OCI-LY1 (cell line): ENCODE results near the gene CIB2.
A peak's percentile ranks its signal among the peaks of the same experiment; 100 is the strongest.

Source experiments
- H2AFZ ChIP-seq: fragments of 200-600 bp; sonication (generic), shearing (Covaris generic); 2 replicates; pipeline ENCODE4 v1.6.0; 2014; ENCODE audit warnings: antibody characterized with exemption, mild to moderate bottlenecking, low read length
- H3F3A ChIP-seq: fragments of 200-600 bp; sonication (generic), shearing (Covaris generic); 2 replicates; pipeline ENCODE4 v1.6.0; 2014; ENCODE audit warnings: mild to moderate bottlenecking, antibody characterized with exemption, low read length, moderate library complexity; ENCODE audit not compliant: insufficient read depth
- H3K27ac ChIP-seq: fragments of 200-600 bp; sonication (generic); 2 replicates; pipeline ENCODE4 v1.5.1; 2014; ENCODE audit warnings: low read length, mixed run types, mild to moderate bottlenecking, low read depth; ENCODE audit not compliant: poor library complexity, severe bottlenecking
- H3K27me3 ChIP-seq: fragments of 200-600 bp; sonication (generic); 2 replicates; pipeline ENCODE4 v1.6.0; 2014; ENCODE audit warnings: antibody characterized with exemption, mild to moderate bottlenecking, low read length, moderate library complexity; ENCODE audit not compliant: insufficient read depth
- H3K36me3 ChIP-seq: fragments of 200-600 bp; sonication (generic); 2 replicates; pipeline ENCODE4 v1.6.1; 2014; ENCODE audit warnings: mild to moderate bottlenecking, antibody characterized with exemption, low read length, moderate library complexity, mixed read lengths; ENCODE audit not compliant: insufficient read depth
- H3K4me1 ChIP-seq: fragments of 200-600 bp; sonication (generic); 2 replicates; pipeline ENCODE4 v1.5.1; 2014; ENCODE audit warnings: mild to moderate bottlenecking, low read length, moderate library complexity; ENCODE audit not compliant: insufficient read depth, severe bottlenecking
- H3K4me2 ChIP-seq: fragments of 200-600 bp; sonication (generic), shearing (Covaris generic); 2 replicates; pipeline ENCODE4 v1.6.1; 2014; ENCODE audit warnings: low read length
- H3K4me3 ChIP-seq: fragments of 200-600 bp; sonication (generic); 2 replicates; pipeline ENCODE4 v1.5.1; 2014; ENCODE audit warnings: low read length, low read depth, mild to moderate bottlenecking, mixed read lengths; ENCODE audit not compliant: poor library complexity, severe bottlenecking
- H3K79me2 ChIP-seq: fragments of 200-600 bp; shearing (Covaris generic); 2 replicates; pipeline ENCODE4 v1.6.1; 2016; ENCODE audit warnings: mixed run types, low read length, mixed read lengths; ENCODE audit not compliant: insufficient read depth
- H3K9ac ChIP-seq: fragments of 200-600 bp; sonication (generic), shearing (Covaris generic); 2 replicates; pipeline ENCODE4 v1.6.1; 2014; ENCODE audit warnings: mild to moderate bottlenecking, low read length, mixed read lengths
- H3K9me2 ChIP-seq: fragments of 200-600 bp; sonication (generic), shearing (Covaris generic); 2 replicates; pipeline ENCODE4 v1.6.1; 2014; ENCODE audit warnings: low read depth, mild to moderate bottlenecking, low read length, mixed read lengths
- H3K9me3 ChIP-seq: fragments of 200-600 bp; shearing (Covaris generic); 2 replicates; pipeline ENCODE4 v1.6.1; 2014; ENCODE audit warnings: low read length, mixed read lengths
- H4K20me1 ChIP-seq: fragments of 200-600 bp; sonication (generic), shearing (Covaris generic); 2 replicates; pipeline ENCODE4 v1.6.0; 2016; ENCODE audit warnings: mild to moderate bottlenecking, low read length; ENCODE audit not compliant: insufficient read depth
- CTCF ChIP-seq: fragments of 200-600 bp; sonication (generic), shearing (Covaris generic); IDR thresholded peaks from 2 replicates; pipeline ENCODE4 v1.5.1; 2017; ENCODE audit warnings: mild to moderate bottlenecking, antibody characterized with exemption, low read length, moderate library complexity, mixed read lengths
- EZH2 ChIP-seq: fragments of 200-600 bp; sonication (generic), shearing (Covaris generic); IDR thresholded peaks from 2 replicates; pipeline ENCODE4 v1.8.0; 2017; ENCODE audit warnings: borderline replicate concordance, mixed run types, mild to moderate bottlenecking, antibody characterized with exemption, low read length, moderate library complexity, mixed read lengths

The CIB2 gene

GRCh38 chr15:78139578-78139977 is 8.3 kb upstream of the CIB2 start:
- no peak overlapping the region for H3K9ac ChIP-seq
- H2AFZ ChIP-seq, result no peak overlapping the region
- H3F3A ChIP-seq, result no peaks in the 10 kb centered on the region
- no peaks in the 10 kb centered on the region for H3K27me3 ChIP-seq
- H3K4me2 ChIP-seq, result no peak overlapping the region
- H3K79me2 ChIP-seq, result no peaks in the 10 kb centered on the region
- H3K4me3 ChIP-seq, result no peak overlapping the region
- no peaks in the 10 kb centered on the region for H3K9me2 ChIP-seq
- no peak for TF ChIP-seq EZH2
- TF ChIP-seq CTCF, result no peak
- H3K4me1 ChIP-seq, result no peaks in the 10 kb centered on the region
- H3K27ac ChIP-seq, result no peak overlapping the region
- no peaks in the 10 kb centered on the region for H4K20me1 ChIP-seq
- no peaks in the 10 kb centered on the region for H3K36me3 ChIP-seq
- H3K9me3 ChIP-seq, result no peaks in the 10 kb centered on the region

GRCh38 chr15:78133801-78134200 is 2.6 kb upstream of the CIB2 start:
- Histone ChIP-seq H3K9me2 (no peaks in the 10 kb centered on the region), H3K27me3 (no peaks in the 10 kb centered on the region), H3K27ac (no peak overlapping the region), H3F3A (no peaks in the 10 kb centered on the region), H3K36me3 (no peaks in the 10 kb centered on the region), H2AFZ (no peak overlapping the region), H3K4me2 (no peak overlapping the region), H3K4me3 (no peak overlapping the region), H3K9ac (no peak overlapping the region), H3K4me1 (peaks cover 12% of the 10 kb centered on the region), H3K79me2 (no peaks in the 10 kb centered on the region), H4K20me1 (no peaks in the 10 kb centered on the region), H3K9me3 (no peaks in the 10 kb centered on the region)
- no peak for TF ChIP-seq EZH2
- TF ChIP-seq CTCF, result no peak

- Histone ChIP-seq H3K4me1 (peaks cover 12% of the 10 kb centered on the region), H4K20me1 (no peaks in the 10 kb centered on the region), H3K9ac (no peak overlapping the region), H3K9me2 (no peaks in the 10 kb centered on the region), H3F3A (no peaks in the 10 kb centered on the region), H3K27ac (no peak overlapping the region), H2AFZ (no peak overlapping the region), H3K36me3 (no peaks in the 10 kb centered on the region), H3K27me3 (no peaks in the 10 kb centered on the region), H3K9me3 (no peaks in the 10 kb centered on the region), H3K4me2 (peak overlapping the region; percentile 85), H3K4me3 (peak overlapping the region; percentile 75), H3K79me2 (no peaks in the 10 kb centered on the region)
- TF ChIP-seq EZH2 (no peak), CTCF (no peak)
These were observed 565 bp downstream of the CIB2 start for GRCh38 chr15:78130466-78131294.
